Activated CD8-positive, alpha-beta memory T cell treated with anti-CD3 and anti-CD28 coated beads, Interleukin-2, amount 50 U/mL, for 1 hour (primary cell): ENCODE measurements around the gene B3GALNT2.

Experiments used
- DNase-seq: peaks from one replicate; pipeline ENCODE4 v3.0.0-alpha.2; 2020; ENCODE audit errors: extremely low read depth

Gene B3GALNT2

DNA sequence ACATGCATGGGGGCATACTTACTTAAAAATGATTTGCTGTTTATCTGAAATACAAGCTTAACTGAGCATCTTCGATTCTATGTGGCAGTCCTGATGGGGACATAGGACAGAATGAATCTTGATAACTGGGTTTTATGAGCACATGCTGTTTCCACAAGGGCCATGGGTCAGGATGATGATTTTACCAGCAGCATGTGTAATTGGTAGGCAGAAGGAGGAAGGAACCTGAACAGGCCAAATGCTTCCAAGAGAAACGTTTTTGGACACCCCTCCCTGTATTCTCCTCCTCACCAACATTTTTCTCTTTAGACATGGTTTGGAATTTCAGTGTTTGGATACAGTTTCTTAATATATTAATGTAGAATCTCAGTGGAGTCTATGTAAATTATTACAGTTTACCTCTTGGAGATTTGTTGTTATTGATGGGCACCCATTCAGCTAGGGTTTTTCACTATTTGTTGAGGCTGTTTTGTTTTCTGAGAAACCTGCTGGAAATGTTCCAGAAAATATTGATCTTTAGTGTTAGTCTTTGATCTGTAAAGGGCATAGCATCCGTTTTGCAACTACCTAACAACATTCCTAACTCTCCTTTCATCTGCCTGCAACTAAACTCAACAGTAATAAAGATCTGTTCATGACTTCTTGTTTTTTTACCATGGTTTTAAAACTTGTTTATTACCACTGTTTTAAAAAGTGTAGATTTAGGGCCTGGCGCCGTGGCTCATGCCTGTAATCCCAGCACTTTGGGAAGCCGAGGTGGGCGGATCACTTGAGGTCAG, 95.0 kb downstream of the B3GALNT2 start:
- DNase-seq = no peak

DNA sequence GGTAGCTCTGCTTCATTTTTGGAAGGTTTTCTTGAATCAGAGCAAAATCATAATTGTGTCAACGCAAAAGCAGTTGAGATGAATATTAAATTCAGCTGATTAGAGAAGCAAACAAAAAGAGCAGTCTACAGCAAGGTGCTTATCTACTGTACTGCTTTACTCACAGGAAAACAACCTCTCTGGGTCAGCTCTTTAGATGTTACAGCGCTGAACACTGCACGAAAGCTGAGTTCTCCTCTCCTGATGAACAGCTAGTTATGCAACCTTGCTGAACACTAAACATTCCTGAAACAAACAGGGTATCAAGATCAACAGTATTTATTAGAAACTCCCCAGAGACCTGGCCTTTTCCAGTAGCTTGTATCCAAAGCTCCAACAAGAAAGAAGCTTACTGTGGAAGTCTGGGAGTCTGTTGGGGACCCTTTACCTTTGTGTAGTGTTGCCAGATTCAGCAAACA, 95.7 kb downstream of the B3GALNT2 start:
- no peak for DNase-seq

DNA sequence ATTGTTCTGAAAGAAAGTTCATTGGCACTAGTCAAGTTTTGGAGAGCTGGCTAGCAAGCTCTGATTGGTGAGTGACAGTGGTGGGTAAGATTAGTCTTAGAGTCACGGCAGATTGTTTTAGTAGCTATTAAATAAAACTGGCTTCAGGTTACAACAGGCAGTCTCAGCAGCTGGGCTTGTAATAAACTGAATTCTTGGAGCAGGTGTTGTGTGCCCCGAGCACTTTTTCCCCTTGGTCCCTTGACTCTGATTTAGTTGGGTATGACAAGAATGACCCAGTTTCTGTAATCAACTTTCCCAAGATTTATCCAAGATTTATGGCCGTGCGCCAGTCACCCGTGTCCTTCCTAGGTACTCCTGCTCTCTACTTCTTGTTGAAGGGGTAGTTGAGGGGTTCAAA, 96.8 kb downstream of the B3GALNT2 start:
- no peak for DNase-seq

DNA sequence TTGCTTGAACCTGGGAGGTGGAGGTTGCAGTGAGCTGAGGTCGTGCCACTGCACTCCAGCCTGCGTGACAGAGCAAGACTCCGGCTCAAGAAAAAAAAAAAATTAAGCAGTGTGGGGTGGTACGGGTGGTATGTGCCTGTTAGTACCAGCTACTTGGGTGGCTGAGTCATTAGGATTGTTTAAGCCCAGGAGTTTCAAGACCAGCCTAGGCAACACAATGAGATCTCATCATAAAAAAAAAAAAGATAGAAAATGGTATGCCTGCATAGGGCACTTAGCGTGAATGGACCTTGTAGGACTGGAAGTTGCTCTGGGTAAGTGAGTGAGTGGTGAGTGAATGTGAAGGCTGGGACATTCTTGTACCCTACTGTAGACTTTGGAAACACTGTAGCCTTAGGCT, 100.1 kb downstream of the B3GALNT2 start:
- no peak for DNase-seq

DNA sequence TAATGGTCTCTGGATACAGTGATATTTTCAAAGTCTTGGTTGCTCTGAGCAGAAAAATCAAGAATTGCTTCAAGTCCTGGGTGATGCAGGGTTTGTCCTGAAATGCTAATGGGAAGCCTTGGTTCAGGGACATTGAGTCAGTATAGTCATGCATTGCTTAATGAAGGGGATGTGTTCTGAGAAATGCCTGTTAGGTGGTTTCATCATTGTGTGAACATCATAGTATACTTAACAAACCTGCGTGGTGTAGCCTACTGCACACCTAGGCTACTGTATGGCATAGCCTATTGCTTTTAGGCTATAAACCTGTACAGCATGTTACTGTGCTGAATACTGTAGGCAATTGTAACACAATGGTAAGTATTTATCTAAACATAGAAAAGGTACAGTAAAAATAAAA, 100.7 kb downstream of the B3GALNT2 start:
- no peak for DNase-seq

DNA sequence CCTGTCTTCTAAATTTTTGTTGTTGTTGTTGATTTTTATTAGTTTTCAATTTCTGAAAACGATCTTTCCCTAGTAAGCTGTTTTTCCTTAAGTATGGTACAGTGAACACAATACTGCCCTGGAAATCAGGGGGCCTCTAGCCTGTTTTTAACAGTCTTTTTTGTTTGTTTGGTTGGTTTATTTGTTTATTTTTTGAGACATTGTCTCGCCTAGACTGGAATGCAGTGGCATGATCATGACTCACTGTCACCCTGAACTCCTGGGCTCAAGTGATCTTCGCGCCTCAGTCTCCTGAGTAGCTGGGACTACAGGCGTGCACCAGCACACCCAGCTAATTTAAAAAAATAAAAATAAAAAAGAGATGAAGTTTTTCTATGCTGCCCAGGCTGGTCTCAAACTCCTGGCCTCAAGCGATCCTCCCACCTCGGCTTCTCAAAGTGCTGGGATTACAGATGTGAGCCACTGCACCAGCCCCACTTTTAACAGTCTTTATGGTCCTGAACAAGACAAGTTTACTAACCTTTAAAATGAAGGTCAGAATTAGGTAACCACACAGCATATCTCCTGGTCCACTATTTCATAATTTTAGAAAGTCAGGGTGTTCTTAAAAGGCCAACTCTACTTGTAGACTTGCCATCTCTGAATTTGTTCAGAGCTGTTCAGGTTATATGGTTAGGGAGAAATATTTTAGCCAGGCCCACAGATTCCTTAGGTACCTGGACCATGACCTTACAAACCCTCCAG, 101.6 kb downstream of the B3GALNT2 start:
- DNase-seq = no peak

DNA sequence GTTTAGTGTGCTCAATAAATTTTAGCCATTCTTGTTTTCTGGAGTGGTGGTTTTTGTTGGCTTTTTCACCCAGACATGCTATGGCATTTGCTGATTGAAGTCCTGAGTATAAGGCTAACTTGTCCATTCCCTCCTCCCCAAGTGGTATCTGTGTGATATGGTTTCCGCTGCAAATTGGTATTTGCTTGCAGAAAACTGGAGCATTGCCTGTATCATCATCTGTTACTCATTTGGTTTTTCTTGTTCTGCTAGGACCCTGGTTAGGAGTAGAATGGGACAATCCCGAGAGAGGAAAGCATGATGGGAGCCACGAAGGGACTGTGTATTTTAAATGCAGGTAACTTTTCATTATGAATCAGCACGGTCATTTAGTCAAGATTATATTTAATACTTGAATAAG, 103.0 kb downstream of the B3GALNT2 start:
- no peak for DNase-seq
